CD4-positive, alpha-beta T cell treated with Interleukin-6 at 100 ng/mL for 8 hours (primary cell): Measurements from ENCODE around the gene CATSPER3.
"Not testable (repeated sequence)": the region's sequence is repeated elsewhere in the genome, so short reads cannot be mapped to it uniquely, and the experiment has no call there.

Experiments used
- DNase-seq: peaks from one replicate; pipeline ENCODE4 v3.0.0-alpha.2; 2020; ENCODE audit warnings: mixed read lengths, low spot score

CATSPER3 gene

DNA sequence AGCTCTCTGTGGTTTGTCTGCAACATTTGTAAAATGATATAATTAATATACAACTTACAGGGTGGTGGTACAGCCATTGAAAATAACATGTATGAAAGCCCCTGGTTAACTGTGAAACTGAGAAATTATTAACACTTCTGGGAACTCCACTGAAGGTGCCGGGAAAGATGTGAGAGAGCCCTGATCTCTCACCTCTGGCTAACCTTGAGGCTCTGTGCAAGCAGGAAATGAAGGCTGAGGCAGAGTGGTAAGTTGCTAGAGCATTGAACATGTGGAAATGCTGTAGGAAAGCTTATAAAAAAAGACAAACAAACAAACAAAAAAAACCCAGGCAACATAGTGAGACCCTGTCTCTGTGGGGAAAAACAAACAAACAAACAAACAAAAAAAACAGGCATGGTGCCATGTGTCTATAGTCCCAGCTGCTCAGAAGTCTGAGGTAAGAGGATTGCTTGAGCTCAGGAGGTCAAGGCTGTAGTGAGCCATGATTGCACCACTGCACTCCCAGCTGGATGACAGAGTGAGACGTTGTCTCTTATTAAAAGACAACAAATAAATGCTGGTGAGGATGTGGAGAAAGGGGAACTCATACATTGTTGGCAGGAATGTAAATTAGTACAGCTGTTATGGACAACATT lies 7.5 kb downstream of the CATSPER3 start:
- DNase-seq = no peak

DNA sequence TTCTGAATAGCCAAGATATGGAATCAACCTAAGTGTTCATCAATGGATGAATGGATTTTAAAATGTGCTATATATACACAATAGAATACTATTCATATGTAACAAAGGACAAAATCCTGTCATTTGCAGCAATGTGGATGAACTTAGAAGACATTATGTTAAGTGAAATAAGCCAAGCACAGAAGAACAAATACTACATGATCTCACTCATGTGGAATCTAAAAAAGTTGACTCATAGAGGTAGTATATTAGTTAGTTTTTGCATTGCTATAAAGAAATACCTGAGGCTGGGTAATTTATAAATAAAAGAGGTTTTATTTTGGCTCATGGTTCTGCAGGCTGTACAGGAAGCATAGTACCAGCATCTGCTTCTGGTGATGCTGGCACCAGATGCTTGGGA lies 8.1 kb downstream of the CATSPER3 start:
- no peak for DNase-seq

DNA sequence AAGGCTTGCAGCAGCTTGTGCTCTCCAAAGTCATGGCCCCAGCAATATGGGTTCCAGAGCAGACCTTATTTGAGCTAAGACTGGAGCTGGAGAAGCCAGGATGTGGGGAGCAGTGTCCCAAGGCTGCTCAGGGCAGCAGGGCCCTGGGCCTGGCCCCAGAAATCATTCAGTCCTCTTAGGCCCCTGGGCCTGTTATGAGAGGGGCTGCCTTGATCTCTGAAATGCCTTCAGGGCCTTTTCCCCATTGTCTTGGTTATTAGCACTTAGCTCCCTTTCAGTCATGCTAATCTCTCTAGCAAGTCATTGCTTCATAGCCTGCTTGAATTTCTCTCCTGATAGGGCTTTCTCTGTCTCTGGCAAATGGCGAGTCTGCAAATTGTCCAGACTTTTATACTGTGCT lies 9.1 kb downstream of the CATSPER3 start:
- DNase-seq = no peak

DNA sequence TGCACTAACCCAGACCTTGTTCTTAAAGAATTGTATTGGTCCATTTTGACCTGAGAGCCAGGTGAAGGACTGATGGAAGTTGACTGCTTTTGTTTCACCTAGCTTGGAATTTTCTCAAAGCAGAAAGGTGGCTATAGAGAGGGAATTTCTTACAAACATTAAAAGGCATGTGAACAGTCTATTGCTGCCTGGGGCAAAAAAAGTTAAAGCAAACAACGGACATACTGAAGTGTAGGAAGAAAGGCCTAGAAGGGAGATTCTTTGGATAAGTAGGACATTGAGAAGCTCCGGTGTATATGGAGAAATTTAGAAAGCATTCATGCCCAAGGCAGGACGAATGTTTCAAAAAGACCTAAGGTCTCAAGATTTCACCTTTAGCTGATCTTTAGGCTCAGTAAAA lies 11.7 kb downstream of the CATSPER3 start:
- DNase-seq = no peak

DNA sequence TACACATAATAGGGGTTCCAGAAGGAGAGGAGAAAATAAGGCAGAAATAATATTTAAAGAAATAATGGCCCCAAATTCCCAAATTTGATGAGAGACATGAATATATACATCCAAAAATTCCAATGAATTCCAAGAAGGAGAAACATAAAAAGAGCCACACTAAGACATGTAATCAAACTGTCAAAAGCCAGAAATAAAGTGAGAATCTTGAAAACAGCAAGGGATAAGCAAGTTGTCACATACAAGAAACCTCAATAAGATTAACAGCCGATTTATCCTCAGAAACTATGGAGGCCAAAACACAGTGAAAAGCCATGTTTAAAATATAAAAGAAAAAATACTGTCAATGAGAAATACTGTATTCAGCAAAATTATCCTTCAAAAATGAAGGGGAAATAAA lies 14.5 kb downstream of the CATSPER3 start:
- DNase-seq = no peak

DNA sequence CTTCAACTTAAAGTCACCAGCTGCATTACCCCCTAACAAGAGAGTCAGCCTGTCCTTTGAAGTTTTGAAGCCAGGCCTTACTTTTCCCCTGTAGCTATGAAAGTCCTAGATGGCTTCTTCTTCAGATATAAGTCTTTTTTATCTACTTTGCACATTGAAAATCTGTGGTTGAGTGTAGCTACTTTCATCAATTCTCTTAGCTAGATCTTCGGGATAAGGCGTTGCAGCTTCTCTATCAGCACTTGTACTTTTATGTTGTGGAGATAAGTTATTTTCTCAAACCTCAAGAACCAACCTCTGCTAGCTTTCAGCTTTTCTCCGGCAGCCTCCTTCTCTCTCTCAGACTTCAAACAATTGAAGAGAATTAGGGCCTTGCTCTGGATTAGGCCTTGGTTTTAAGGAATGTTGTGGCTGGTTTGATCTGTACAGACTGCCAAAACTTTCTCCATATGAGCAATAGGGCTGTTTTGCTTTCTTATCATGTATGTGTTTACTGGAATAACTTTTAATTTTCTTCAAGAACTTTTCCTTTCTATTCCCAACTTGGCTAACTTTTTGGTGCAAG lies 21.6 kb downstream of the CATSPER3 start:
- no peak for DNase-seq

DNA sequence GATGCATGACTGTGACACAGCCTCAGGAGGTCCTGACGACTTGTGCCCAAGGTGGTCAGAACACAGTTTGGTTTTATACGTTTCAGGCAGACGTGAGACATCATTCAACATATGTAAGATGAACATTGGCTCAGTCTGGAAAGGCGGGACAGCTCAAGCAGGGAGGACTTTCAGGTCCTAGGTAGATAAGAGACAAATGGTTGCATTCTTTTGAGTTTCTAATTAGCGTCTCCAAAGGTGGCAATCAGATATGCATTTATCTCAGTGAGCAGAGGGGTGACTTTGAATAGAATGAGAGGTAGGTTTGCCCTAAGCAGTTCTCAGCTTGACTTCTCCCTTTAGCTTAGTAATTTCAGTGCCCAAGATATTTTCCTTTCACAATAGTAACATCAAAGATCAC lies 22.5 kb downstream of the CATSPER3 start:
- DNase-seq = not testable (repeated sequence)

DNA sequence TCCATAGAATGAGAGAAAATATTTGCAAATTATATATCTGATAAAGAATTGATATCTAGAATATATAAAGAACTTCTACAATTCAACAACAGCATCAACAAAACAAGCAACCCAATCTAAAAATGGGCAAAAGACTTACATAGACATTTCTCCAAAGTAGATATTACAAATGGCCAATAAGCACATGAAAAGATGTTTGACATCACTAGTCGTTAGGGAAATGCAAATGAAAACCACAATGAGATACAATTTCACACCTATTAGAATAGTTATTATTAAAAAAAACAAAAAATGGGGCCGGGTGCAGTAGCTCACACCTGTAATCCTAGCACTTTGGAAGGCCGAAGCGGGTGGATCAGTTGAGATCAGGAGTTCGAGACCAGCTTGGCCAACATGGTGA lies 24.4 kb downstream of the CATSPER3 start:
- DNase-seq = no peak

DNA sequence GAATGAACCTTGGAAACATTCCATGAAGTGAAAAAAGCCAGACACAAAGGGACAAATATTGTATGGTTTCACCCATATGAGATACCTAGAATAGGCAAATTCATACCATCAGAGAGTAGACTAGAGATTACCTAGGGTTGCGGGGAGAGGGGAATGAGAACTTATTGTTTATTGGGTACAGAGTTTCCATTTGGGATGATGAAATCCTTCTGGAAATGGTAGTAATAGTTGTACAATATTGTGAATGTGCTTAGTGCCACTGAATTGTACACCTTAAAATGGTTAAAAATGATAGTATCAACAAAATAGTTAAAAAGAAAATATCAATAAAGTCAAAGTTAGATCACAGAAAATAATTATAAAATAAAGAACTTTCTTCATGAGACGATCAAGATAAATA lies 25.5 kb downstream of the CATSPER3 start:
- no peak for DNase-seq

DNA sequence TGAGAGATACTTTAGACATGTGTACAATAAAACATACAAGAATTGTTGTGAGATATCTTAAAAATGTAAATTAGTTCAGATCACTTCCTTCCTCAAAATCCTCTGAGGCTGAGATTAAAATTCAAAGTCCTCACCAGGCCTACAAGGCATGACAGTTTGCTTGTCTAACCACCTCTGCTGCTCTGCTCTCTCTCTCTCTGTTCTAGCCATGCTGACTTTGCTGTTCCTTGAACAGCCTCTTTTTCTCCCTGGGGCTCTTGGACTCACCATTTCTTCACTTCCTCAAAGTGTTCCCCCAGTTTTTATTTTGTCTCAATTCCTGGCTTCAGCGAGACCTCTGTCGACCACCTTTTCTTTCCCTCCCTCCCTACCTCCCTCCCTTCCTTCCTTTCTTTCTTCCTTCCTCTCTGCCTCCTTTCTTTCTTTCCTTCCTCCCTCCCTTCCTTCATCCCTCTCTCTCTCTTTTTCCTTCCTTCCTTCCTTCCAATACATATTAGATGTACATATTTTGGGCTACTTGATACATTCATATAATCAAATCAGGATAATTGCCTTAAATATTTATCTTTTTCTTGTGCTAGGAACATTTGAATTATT lies 27.0 kb downstream of the CATSPER3 start:
- DNase-seq = no peak

DNA sequence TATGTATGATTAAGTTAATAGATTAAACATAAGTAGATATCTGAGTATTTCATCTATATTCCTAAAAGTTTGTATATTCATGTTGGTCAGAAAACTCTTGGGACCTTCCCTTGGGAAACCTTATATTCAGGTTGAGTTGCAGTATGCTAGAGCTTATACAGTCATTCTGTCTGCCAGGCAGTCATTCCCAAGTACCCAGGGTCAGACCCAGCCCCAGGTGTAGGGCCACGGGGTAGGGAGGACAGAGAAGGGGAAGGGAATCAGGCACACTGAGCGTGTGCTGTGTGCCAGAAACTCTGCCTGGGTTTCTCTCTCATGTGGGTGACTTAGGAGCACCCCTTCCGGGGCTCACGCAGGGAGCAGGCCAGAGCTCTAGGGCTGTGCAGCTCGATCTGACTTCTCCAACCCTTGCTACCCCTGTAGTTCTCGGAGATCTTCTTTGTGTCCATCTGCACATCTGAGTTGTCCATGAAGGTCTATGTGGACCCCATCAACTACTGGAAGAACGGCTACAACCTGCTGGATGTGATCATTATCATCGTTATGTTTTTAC lies 28.2 kb downstream of the CATSPER3 start:
- DNase-seq = no peak

DNA sequence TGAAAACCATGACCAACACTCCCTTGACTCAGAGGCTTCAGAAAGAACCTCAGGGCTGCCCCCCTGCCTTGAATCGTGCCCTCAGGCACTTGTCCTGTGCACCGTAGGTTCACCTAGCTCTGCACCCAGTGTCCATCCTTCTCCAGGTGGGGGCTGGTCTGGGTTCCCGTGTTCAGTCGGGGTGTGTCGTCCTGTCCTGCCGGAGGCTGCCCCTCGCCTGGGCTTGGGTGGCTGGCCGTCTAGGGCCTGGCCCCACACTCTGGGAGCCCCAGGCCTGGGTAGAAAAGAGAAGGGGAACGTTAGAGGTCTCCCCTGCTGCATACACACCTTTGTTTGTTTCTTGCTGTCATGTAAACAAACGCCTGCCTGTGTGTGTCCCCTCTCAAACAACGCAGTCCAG lies 29.3 kb downstream of the CATSPER3 start:
- no peak for DNase-seq

DNA sequence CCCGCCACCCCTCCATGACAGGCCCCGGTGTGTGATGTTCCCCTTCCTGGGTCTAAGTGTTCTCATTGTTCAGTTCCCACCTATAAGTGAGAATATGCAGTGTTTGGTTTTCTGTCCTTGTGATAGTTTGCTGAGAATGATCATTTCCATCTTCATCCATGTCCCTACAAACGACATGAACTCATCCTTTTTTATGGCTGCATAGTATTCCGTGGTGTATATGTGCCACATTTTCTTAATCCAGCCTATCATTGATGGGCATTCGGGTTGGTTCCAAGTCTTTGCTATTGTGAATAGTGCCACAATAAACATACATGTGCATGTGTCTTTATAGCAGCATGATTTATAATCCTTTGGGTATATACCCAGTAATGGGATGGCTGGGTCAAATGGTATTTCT lies 30.4 kb downstream of the CATSPER3 start:
- not testable (repeated sequence) for DNase-seq

DNA sequence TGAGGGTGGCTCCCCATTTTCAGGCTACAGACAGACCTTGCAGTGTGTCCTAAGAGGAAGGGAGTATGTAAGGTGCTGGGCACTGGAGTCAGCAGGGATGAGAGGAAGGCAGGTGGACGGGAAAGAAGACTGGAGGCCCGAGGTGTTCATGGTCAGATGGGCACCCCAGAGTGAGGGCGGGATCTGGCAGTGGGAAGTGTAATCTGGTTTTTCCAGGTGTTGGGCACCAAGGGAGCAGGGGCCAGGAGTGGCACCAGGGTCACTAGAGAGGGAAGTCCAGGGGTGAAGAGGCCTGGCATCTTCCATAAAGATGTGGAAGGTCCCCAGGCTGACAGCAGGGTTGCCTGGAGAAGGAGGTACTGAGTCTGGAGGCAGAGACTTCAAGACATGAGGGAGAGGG lies 36.7 kb downstream of the CATSPER3 start:
- no peak for DNase-seq

DNA sequence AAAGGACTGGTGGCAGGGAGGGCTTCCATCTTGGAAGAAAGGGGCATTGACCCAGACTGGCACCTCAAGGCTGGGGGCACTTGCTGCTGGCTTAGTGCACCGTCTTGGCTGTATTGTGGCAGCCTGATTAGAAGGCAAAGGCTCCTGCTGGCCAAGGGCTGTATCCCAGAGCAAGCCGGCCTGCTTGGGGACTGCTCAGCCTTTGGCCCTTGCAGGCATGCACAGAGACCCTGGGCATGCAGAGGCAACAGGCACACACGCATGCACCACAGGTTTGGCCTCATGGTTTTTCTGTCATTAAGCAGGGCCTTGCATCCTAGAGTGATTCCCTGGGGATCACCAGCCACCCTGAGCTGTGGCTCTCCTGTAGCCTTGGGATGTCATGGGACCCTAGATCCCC lies 37.4 kb downstream of the CATSPER3 start:
- no peak for DNase-seq

DNA sequence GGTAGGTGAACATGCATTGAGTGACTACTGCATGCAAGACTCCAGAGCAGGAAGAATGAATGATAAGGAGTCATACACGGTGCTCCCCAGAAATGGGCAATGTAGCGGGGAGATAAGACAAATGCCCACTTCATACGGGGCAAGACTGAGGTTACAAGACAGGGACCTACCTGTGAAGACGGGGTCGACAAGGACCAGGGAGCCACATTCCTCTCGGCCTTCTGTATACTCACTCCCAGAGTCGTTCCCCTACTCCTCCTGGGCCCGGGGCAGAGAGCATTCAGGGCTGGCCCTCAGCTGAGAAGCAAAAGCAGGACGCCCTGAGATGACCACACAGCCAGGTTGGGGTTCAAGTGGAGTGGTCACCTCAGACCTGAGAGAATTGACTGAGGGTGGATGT lies 39.6 kb downstream of the CATSPER3 start:
- no peak for DNase-seq

DNA sequence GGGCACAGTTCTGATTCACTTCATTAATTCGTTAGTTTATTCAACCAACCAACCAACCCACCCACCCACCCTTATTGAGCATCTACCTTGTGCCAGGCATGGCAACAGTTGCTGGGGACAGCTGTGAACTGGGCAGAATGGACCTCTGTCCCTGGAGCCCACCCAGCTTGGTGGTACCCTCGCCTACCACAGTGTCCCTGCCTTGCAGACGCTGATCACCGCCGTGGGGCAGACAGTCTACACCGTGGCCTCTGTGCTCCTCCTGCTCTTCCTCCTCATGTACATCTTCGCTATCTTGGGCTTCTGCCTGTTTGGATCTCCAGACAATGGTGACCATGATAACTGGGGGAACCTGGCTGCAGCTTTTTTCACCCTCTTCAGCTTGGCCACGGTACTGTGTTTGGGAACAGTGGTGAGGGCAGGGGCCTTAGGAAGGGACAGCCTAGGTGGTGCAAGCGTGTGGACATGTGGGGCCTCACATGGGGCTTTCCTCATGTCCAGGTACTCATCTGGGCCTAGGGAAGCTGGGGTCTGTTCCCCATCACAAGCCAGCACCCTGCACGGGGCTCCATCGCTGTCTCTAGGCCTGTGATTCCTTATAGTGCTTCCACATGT lies 40.1 kb downstream of the CATSPER3 start:
- DNase-seq = no peak

DNA sequence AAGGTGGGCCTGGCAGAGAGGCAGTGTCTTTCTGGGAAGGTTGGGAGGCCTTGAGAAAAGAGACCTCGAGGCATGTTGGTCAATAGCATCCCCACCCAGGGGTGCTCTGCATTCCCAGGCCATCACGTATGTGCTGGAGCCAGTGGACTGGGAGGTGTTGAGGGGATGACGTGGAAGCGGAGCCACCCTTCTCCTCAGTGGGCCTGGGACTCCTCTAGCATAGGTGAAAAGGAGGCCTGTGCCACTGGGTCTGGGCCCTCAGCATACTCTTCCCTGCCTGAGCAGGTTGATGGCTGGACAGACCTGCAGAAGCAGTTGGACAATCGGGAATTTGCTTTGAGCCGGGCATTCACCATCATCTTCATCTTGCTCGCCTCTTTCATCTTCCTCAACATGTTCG lies 40.8 kb downstream of the CATSPER3 start:
- DNase-seq = no peak

DNA sequence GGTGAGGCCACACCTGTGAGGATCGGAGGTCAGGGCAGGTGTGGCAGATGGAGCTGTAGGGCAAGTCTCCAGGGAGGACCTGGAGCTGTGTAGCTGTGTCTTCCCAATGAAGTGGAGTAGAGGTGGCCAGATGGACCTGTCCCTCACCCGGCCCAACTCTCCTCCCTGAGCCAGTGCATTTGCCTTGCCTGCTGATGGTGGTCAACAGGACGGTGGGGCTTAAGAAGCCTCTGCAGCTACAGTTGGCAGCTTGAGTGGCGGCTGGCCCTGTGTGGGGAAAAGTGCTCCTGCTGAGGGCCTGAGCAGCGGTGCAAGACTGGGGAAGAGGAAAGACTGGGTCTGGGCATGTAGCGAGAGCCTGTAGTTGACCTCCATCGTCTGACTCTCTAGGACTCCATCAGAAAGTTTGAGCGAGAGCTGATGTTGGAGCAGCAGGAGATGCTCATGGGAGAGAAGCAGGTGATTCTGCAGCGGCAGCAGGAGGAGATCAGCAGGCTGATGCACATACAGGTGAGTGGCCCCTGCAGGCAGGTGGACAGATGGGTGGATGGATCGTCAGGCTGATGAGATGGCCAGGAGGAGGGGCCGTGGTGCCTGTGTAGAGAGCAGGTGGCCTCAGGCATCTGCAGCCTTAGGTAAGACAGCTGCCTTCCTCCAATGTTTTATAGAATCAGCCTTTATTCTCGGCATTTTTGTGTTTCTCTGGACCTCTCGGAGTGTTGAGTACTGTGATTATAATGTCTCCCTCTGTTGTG lies 41.5 kb downstream of the CATSPER3 start:
- no peak for DNase-seq

DNA sequence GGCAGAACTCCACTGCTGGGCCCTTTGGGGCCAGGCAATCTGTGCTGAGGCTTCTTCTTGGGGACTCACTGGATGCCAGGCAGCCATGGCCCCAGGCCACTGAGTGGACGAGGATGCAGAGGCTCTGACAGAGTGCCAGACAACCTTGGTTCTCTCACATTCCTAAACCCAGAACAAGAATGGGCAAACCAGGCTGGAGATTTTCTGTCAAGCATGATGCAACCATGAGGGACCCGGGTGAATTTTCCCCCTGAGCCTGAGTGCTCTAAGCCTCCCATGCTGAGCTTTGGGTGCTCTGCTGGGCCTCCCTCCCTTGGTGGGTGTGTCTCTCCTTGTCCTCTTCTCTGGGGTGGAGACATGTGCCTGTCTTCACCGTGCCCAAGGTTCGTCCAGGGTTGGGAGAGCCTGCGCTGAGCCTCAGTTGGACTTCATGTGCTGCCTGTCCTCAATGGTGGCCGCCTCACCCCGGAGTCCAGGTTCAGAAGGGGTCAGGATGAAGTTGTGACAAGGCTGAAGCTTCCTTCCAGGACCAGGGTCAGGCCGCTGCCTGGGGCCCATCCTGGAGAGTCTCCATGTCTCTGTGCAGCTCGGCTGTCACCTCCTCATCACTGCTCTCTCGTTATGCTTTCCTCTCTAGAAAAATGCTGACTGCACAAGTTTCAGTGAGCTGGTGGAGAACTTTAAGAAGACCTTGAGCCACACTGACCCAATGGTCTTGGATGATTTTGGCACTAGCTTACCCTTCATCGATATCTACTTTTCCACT lies 42.2 kb downstream of the CATSPER3 start:
- no peak for DNase-seq

DNA sequence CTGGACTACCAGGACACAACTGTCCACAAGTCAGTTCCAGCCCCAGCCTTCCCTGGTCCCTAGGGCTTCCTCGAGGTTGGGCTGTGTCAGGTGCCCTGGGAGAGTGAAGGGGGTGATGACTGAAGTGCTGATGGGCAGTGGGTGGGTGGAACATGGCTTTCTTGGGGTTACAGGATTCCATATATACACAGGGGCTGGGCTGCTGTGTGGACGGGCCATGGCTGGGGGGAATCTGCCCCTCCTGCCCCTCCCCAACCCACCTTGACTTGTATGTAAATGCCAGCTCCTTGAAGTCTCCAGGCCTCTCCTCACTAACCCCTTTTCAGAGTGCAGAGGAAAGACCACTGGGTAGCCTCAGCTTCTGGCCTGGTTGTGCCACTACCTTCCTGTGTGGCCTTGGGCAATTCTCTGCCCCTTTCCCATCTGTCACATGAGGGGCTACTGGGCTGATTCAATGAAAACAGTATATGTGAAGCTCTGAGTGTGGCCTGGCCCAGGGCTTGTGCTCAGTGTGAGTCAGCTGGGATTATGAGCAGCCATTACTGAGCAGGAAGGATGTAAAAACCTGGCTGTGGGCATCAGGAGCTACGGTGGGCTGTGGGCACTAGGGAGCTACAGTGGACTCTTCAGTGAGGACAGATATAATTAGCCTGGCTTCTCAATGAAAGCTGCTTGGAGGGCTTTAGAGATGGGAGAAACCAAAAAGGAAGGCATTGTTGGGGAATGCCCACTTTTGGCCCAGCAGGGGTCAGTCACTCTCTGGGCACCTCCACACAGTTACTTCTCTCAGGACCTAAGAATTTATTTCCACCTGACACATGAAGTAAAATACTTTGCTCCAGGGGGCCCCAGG lies 43.0 kb downstream of the CATSPER3 start:
- DNase-seq = no peak
